NT2/D1 (cell line): ENCODE data around the gene TAX1BP1.

ENCODE experiments used
- SUZ12 ChIP-seq: IDR thresholded peaks from 2 replicates; pipeline ENCODE4 v1.6.1; 2011; ENCODE audit not compliant: insufficient read length, insufficient read depth; ENCODE audit errors: extremely low read depth
- YY1 ChIP-seq: IDR thresholded peaks from 2 replicates; pipeline ENCODE4 v1.6.1; 2011; ENCODE audit not compliant: insufficient read length, insufficient read depth
- ZNF274 ChIP-seq: IDR thresholded peaks from 2 replicates; pipeline ENCODE4 v1.6.1; 2011; ENCODE audit warnings: mild to moderate bottlenecking, low read depth, low read length

DNA sequence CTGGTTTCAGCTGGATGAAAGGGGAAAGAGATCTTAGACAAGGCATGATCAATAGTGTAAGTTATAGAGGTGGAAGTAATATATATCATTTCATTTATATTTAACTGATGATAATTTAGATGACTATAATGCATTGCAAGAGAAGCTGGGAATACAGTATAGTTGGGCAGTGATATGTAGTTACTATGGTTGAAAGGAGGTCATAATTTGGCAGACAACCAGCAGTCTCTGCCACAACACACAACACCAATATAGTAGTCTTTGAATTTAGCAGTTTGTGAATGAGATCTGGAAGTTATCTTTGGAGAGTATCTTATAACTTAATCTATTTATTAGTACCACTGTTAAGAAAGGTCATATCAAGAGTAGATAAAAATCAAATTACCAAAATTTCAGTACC is 39.9 kb downstream of the TAX1BP1 start:
- TF ChIP-seq YY1: no peak
- no peak for TF ChIP-seq SUZ12
- no peak for TF ChIP-seq ZNF274
